Measurements from ENCODE around the gene INPP5A. TPM values are rescaled to one million over a fixed set of nuclear protein-coding genes. Genes with fewer than 3 reads are reported as not detected.
A peak's percentile ranks its signal among the peaks of the same experiment; 100 is the strongest.

The INPP5A gene
- total RNA-seq, 1 donor from 2014 or later = 14.2 TPM

- Histone ChIP-seq H3K36me3 (no peaks in the 10 kb centered on the region), H3K79me2 (ENCODE audit: low read depth) (no peaks in the 10 kb centered on the region), H3K27ac (no peak overlapping the region), H4K20me1 (ENCODE audit: low read depth) (no peaks in the 10 kb centered on the region), H3K4me2 (no peak overlapping the region), H3K27me3 (no peaks in the 10 kb centered on the region), H3F3A (ENCODE audit: low read depth) (peaks cover under 1% of the 10 kb centered on the region), H3K9ac (no peak overlapping the region), H3K4me1 (no peaks in the 10 kb centered on the region), H3K4me3 (no peak overlapping the region), H2AFZ (replicated peaks) (no peak overlapping the region), H3K9me3 (ENCODE audit: low read depth) (no peaks in the 10 kb centered on the region)
- H3K36me3 Mint-ChIP-seq = peaks cover 9% of the 10 kb centered on the region
- H3K4me3 Mint-ChIP-seq = no peak overlapping the region
- DNase-seq (ENCODE audit: low spot score) = no peak
- H3K27ac Mint-ChIP-seq = no peak overlapping the region
- peaks cover 3% of the 10 kb centered on the region for H3K9me3 Mint-ChIP-seq
- peaks cover 8% of the 10 kb centered on the region for H3K4me1 Mint-ChIP-seq
- H3K27me3 Mint-ChIP-seq (ENCODE audit: insufficient read depth, low read depth) = peaks cover 24% of the 10 kb centered on the region
- TF ChIP-seq EZH2phosphoT487 (IDR thresholded peaks at IDR 0.05) = no peak
- TF ChIP-seq CTCF (IDR thresholded peaks at IDR 0.05) = no peak
- TF ChIP-seq EZH2 (IDR thresholded peaks at IDR 0.05) = no peak
Observed at GRCh38 chr10:132677473-132678227, 140.1 kb downstream of the INPP5A start.

- no peak overlapping the region for H2AFZ ChIP-seq (replicated peaks)
- DNase-seq (ENCODE audit: low spot score) = no peak
- H3K79me2 ChIP-seq (ENCODE audit: low read depth) = no peaks in the 10 kb centered on the region
- H3K27me3 ChIP-seq = no peaks in the 10 kb centered on the region
- no peak overlapping the region for H3K4me3 ChIP-seq
- Mint-ChIP-seq H3K27ac (peak overlapping the region; percentile 18), H3K9me3 (peaks cover 3% of the 10 kb centered on the region), H3K4me1 (peaks cover 8% of the 10 kb centered on the region), H3K36me3 (peaks cover 9% of the 10 kb centered on the region), H3K4me3 (no peak overlapping the region), H3K27me3 (ENCODE audit: insufficient read depth, low read depth) (peaks cover 24% of the 10 kb centered on the region)
- H3K4me2 ChIP-seq = no peak overlapping the region
- H4K20me1 ChIP-seq (ENCODE audit: low read depth) = no peaks in the 10 kb centered on the region
- H3F3A ChIP-seq (ENCODE audit: low read depth) = peaks cover 6% of the 10 kb centered on the region
- H3K4me1 ChIP-seq = no peaks in the 10 kb centered on the region
- no peak overlapping the region for H3K9ac ChIP-seq
- H3K9me3 ChIP-seq (ENCODE audit: low read depth) = no peaks in the 10 kb centered on the region
- no peaks in the 10 kb centered on the region for H3K36me3 ChIP-seq
- TF ChIP-seq EZH2 (IDR thresholded peaks at IDR 0.05) (no peak), EZH2phosphoT487 (IDR thresholded peaks at IDR 0.05) (no peak), CTCF (IDR thresholded peaks at IDR 0.05) (no peak)
- H3K27ac ChIP-seq = no peak overlapping the region
Observed at GRCh38 chr10:132678436-132679216, 141.0 kb downstream of the INPP5A start.

GRCh38 chr10:132679217-132679595 is 141.6 kb downstream of the INPP5A start:
- peaks cover 3% of the 10 kb centered on the region for H3K9me3 Mint-ChIP-seq
- no peaks in the 10 kb centered on the region for H3K27me3 ChIP-seq
- peaks cover 9% of the 10 kb centered on the region for H3K36me3 Mint-ChIP-seq
- H3K27ac ChIP-seq = no peak overlapping the region
- H3K79me2 ChIP-seq (ENCODE audit: low read depth) = no peaks in the 10 kb centered on the region
- H3F3A ChIP-seq (ENCODE audit: low read depth) = peaks cover 6% of the 10 kb centered on the region
- no peaks in the 10 kb centered on the region for H3K36me3 ChIP-seq
- no peaks in the 10 kb centered on the region for H4K20me1 ChIP-seq (ENCODE audit: low read depth)
- DNase-seq (ENCODE audit: low spot score) = no peak
- TF ChIP-seq CTCF (IDR thresholded peaks at IDR 0.05) (no peak), EZH2 (IDR thresholded peaks at IDR 0.05) (no peak), EZH2phosphoT487 (IDR thresholded peaks at IDR 0.05) (no peak)
- H2AFZ ChIP-seq (replicated peaks) = no peak overlapping the region
- no peak overlapping the region for H3K4me2 ChIP-seq
- peaks cover 10% of the 10 kb centered on the region for H3K4me1 Mint-ChIP-seq
- peak overlapping the region; percentile 18 for H3K27ac Mint-ChIP-seq
- no peak overlapping the region for H3K4me3 ChIP-seq
- H3K4me3 Mint-ChIP-seq = no peak overlapping the region
- H3K27me3 Mint-ChIP-seq (ENCODE audit: insufficient read depth, low read depth) = peaks cover 24% of the 10 kb centered on the region
- no peaks in the 10 kb centered on the region for H3K9me3 ChIP-seq (ENCODE audit: low read depth)
- H3K4me1 ChIP-seq = no peaks in the 10 kb centered on the region
- no peak overlapping the region for H3K9ac ChIP-seq
